ENCODE data around the gene KRTAP12-3.
"Not testable (repeated sequence)": the region's sequence is repeated elsewhere in the genome, so short reads cannot be mapped to it uniquely, and the experiment has no call there.

- TF ChIP-seq, protein P1, sequence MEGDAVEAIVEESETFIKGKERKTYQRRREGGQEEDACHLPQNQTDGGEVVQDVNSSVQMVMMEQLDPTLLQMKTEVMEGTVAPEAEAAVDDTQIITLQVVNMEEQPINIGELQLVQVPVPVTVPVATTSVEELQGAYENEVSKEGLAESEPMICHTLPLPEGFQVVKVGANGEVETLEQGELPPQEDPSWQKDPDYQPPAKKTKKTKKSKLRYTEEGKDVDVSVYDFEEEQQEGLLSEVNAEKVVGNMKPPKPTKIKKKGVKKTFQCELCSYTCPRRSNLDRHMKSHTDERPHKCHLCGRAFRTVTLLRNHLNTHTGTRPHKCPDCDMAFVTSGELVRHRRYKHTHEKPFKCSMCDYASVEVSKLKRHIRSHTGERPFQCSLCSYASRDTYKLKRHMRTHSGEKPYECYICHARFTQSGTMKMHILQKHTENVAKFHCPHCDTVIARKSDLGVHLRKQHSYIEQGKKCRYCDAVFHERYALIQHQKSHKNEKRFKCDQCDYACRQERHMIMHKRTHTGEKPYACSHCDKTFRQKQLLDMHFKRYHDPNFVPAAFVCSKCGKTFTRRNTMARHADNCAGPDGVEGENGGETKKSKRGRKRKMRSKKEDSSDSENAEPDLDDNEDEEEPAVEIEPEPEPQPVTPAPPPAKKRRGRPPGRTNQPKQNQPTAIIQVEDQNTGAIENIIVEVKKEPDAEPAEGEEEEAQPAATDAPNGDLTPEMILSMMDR (IDR thresholded peaks at IDR 0.05), result not testable (repeated sequence)
- TF ChIP-seq, protein P2, sequence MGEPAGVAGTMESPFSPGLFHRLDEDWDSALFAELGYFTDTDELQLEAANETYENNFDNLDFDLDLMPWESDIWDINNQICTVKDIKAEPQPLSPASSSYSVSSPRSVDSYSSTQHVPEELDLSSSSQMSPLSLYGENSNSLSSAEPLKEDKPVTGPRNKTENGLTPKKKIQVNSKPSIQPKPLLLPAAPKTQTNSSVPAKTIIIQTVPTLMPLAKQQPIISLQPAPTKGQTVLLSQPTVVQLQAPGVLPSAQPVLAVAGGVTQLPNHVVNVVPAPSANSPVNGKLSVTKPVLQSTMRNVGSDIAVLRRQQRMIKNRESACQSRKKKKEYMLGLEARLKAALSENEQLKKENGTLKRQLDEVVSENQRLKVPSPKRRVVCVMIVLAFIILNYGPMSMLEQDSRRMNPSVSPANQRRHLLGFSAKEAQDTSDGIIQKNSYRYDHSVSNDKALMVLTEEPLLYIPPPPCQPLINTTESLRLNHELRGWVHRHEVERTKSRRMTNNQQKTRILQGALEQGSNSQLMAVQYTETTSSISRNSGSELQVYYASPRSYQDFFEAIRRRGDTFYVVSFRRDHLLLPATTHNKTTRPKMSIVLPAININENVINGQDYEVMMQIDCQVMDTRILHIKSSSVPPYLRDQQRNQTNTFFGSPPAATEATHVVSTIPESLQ (CRISPR knock-in tag; IDR thresholded peaks at IDR 0.05), result not testable (repeated sequence)
- not testable (repeated sequence) for TF ChIP-seq TCF7 (CRISPR knock-in tag; IDR thresholded peaks at IDR 0.05; ENCODE audit: low read depth)
Observed at GRCh38 chr21:44646366-44647221, 11.1 kb upstream of the KRTAP12-3 start, which contains the start of gene KRTAP10-11.

All from WTC11 (cell line).